Spleen (tissue), 11 donors: Measurements from ENCODE around the gene HMGN4. TPM values are rescaled to one million over a fixed set of nuclear protein-coding genes. Genes with fewer than 3 reads are reported as not detected.
"Not testable (repeated sequence)": the region's sequence is repeated elsewhere in the genome, so short reads cannot be mapped to it uniquely, and the experiment has no call there.

Experiments used
- DNase-seq: peaks from one replicate; pipeline ENCODE4 v3.0.0-alpha.2; 2020
- H3K27ac ChIP-seq, 8 donors: fragments of 200-600 bp; sonication (generic) in 7 of 8; 1 replicate in 4 of 8; 2 replicates in 4 of 8; pipeline versions ENCODE4 v1.5.0 to v1.8.0; 2016 to 2021; ENCODE audit warnings: inconsistent platforms in 4 of 8, mild to moderate bottlenecking in 4 of 8, moderate library complexity in 1 of 8
- H3K27me3 ChIP-seq, 7 donors: fragments of 200-600 bp; sonication (generic) in 6 of 7; replicated peaks in 1 of 7; 1 replicate in 4 of 7; 2 replicates in 3 of 7; pipeline versions ENCODE4 v1.5.0 to v1.8.0; 2016 to 2021; ENCODE audit warnings: inconsistent platforms in 3 of 7, mild to moderate bottlenecking in 1 of 7
- H3K36me3 ChIP-seq, 6 donors: fragments of 200-600 bp; sonication (generic) in 5 of 6; 1 replicate in 4 of 6; 2 replicates in 2 of 6; pipeline versions ENCODE4 v1.5.0 to v1.8.0; 2016 to 2021; ENCODE audit warnings: inconsistent platforms in 2 of 6
- H3K4me1 ChIP-seq, 6 donors: fragments of 200-600 bp; sonication (generic) in 5 of 6; 1 replicate in 3 of 6; 2 replicates in 3 of 6; pipeline versions ENCODE4 v1.5.0 to v1.8.0; 2016 to 2021; ENCODE audit warnings: inconsistent platforms in 3 of 6
- H3K4me3 ChIP-seq, 8 donors: fragments of 200-600 bp; sonication (generic) in 7 of 8; 1 replicate in 4 of 8; 2 replicates in 4 of 8; pipeline versions ENCODE4 v1.5.0 to v1.8.0; 2016 to 2021; ENCODE audit warnings: inconsistent platforms in 4 of 8, mild to moderate bottlenecking in 4 of 8, moderate library complexity in 2 of 8
- H3K9me3 ChIP-seq, 8 donors: fragments of 200-600 bp; sonication (generic) in 7 of 8; 1 replicate in 4 of 8; 2 replicates in 4 of 8; pipeline versions ENCODE4 v1.5.0 to v1.8.0; 2016 to 2021; ENCODE audit warnings: inconsistent platforms in 4 of 8
- CTCF ChIP-seq, 11 experiments: fragments of 200-600 bp in 7 of 11; fragments of 450-650 bp in 4 of 11; sonication (generic) in 4 of 11; IDR thresholded peaks in 8 of 11; conservative IDR thresholded peaks in 3 of 11; 1 replicate in 7 of 11; 2 replicates in 4 of 11; pipeline versions ENCODE4 v1.4.0 to v1.8.0; 2016 to 2021; ENCODE audit warnings: antibody characterized with exemption in 11 of 11, inconsistent platforms in 4 of 11, mild to moderate bottlenecking in 1 of 11
- POLR2A ChIP-seq, 3 donors: fragments of 450-650 bp; IDR thresholded peaks; one replicate each; pipeline ENCODE4 v1.5.1; 2017; ENCODE audit warnings: antibody characterized with exemption in 3 of 3, mild to moderate bottlenecking in 1 of 3
- POLR2AphosphoS5 ChIP-seq, 3 donors: sonication (generic); formaldehyde crosslinking; IDR thresholded peaks; one replicate each; pipeline ENCODE4 v1.5.1; 2017; ENCODE audit warnings: antibody characterized with exemption in 3 of 3
- WGBS, 5 donors: extraction: QIAGEN DNeasy Blood & Tissue Kit in 3 of 5; methylation state at CpG; one replicate each; pipeline versions ENCODE4 v1.1.5 to v1.1.7; 2013 to 2018; 5-methylcytosine and 5-hydroxymethylcytosine counted together
- intact Hi-C: fragments of 100-400 bp; cut with DNase I; formaldehyde crosslinking; loops from one replicate; pipeline ENCODE4 v1.15.0; 2023; ENCODE audit warnings: low total_unique reads
- polyA plus RNA-seq, 3 donors: library from polyadenylated mRNA; stranded (reverse); fragments of 200-250 nt; gene quantifications; one replicate each; pipeline ENCODE4 v1.2.1, GENCODE V29; 2013
- total RNA-seq, 7 donors: library from RNA; depleted of rRNA in 3 of 7; stranded (reverse); fragments of >200 nt in 3 of 7; fragmentation: NEBNext Ultra II Directional in 4 of 7; extraction: Animal tissue kit (Norgen Biotek cat#: 25700) in 4 of 7; gene quantifications; one replicate each; pipeline versions ENCODE4 v1.1.0 to v1.2.1, GENCODE V29; 2016 to 2021
- donor health status: healthy with polysubstance abuse.
- donor health status: DM: no; HTN: no; CAD: no; lungs with moderate emphysema.
- donor health status: DM: no; HTN: no; CAD: no.
- donor health status: Bipolar disorder and iron deficiency.
- donor health status: healthy.
- donor health status: DM: no; HTN: no; CAD: no.
- donor health status: DM: yes; HTN: yes; CAD: no.

The HMGN4 gene
- total and polyA plus RNA-seq, 10 donors: 33.3 to 68.4 (median 52.9) TPM

GRCh38 chr6:26507658-26508057, 30.5 kb upstream of the HMGN4 start:
- 58 to 76% (median 60%) methylated on average over 3 of the region's 3 CpGs for WGBS, 5 donors
- no peak for DNase-seq

GRCh38 chr6:26511033-26511432, 27.1 kb upstream of the HMGN4 start:
- H3K4me1 ChIP-seq, H3K4me3 ChIP-seq, intact Hi-C loops, H3K27me3 ChIP-seq, DNase-seq, H3K27ac ChIP-seq, H3K9me3 ChIP-seq, H3K36me3 ChIP-seq: not testable (repeated sequence)
- WGBS, 5 donors: 81 to 96% (median 86%) methylated on average over 8 of the region's 8 CpGs

More at GRCh38 chr6:26507658-26508057, 30.5 kb upstream of the HMGN4 start:
- H3K4me1 ChIP-seq: peaks cover 0 to 2% (median 0%) of the 10 kb centered on the region in 6 donors
- no peaks in the 10 kb centered on the region for H3K9me3 ChIP-seq
- no peak overlapping the region for H3K27ac ChIP-seq
- H3K4me3 ChIP-seq: no peak overlapping the region
- no peaks in the 10 kb centered on the region for H3K36me3 ChIP-seq
- TF ChIP-seq POLR2AphosphoS5 (IDR thresholded peaks at IDR 0.05) (no peak), POLR2A (IDR thresholded peaks at IDR 0.05) (no peak), CTCF (IDR thresholded peaks at IDR 0.05 in 8 of 11, conservative IDR thresholded peaks at IDR 0.05 in 3 of 11) (no peak)
- intact Hi-C loops: no loop called here
- H3K27me3 ChIP-seq: peaks cover 0 to 12% (median 3%) of the 10 kb centered on the region in 7 donors

GRCh38 chr6:26514984-26515383, 23.2 kb upstream of the HMGN4 start:
- Histone ChIP-seq H3K36me3 (no peaks in the 10 kb centered on the region), H3K4me1 (peaks cover 0 to 3% (median under 1%) of the 10 kb centered on the region in 6 donors), H3K27ac (no peak overlapping the region), H3K27me3 (no peaks in the 10 kb centered on the region), H3K4me3 (no peak overlapping the region), H3K9me3 (no peaks in the 10 kb centered on the region)
- no peak for TF ChIP-seq POLR2A (IDR thresholded peaks at IDR 0.05)
- TF ChIP-seq CTCF (IDR thresholded peaks at IDR 0.05 in 8 of 11, conservative IDR thresholded peaks at IDR 0.05 in 3 of 11): no peak
- no peak for TF ChIP-seq POLR2AphosphoS5 (IDR thresholded peaks at IDR 0.05)
- DNase-seq: no peak
- intact Hi-C loops: no loop called here
- 86 to 98% (median 94%) methylated on average over 2 of the region's 2 CpGs for WGBS, 5 donors

GRCh38 chr6:26516481-26517427, 21.4 kb upstream of the HMGN4 start:
- no peak for DNase-seq
- no peaks in the 10 kb centered on the region for H3K36me3 ChIP-seq
- no peaks in the 10 kb centered on the region for H3K9me3 ChIP-seq
- H3K4me3 ChIP-seq: no peak overlapping the region
- TF ChIP-seq POLR2AphosphoS5 (IDR thresholded peaks at IDR 0.05): no peak
- 79 to 92% (median 88%) methylated on average over 9 of the region's 9 CpGs for WGBS, 5 donors
- H3K4me1 ChIP-seq: peaks cover 0 to 16% (median 8%) of the 10 kb centered on the region in 6 donors
- intact Hi-C loops: no loop called here
- H3K27me3 ChIP-seq: no peaks in the 10 kb centered on the region
- H3K27ac ChIP-seq: no peak overlapping the region

- 95 to 100% (median 99%) methylated on average over 2 of the region's 2 CpGs for WGBS, 5 donors
- Histone ChIP-seq H3K9me3 (no peaks in the 10 kb centered on the region), H3K4me3 (no peak overlapping the region), H3K4me1 (peaks cover 4 to 42% (median 28%) of the 10 kb centered on the region in 6 donors), H3K27me3 (no peaks in the 10 kb centered on the region), H3K36me3 (no peaks in the 10 kb centered on the region), H3K27ac (no peak overlapping the region)
- TF ChIP-seq POLR2A (IDR thresholded peaks at IDR 0.05) (no peak), POLR2AphosphoS5 (IDR thresholded peaks at IDR 0.05) (no peak), CTCF (IDR thresholded peaks at IDR 0.05 in 8 of 11, conservative IDR thresholded peaks at IDR 0.05 in 3 of 11) (no peak)
- DNase-seq: no peak
- intact Hi-C loops: no loop called here
Observed at GRCh38 chr6:26519359-26519758, 18.8 kb upstream of the HMGN4 start.
